Astrocyte of the cerebellum (primary cell): ENCODE data around the gene BCL11A.

Experiments
- DNase-seq: peaks from one replicate; pipeline ENCODE4 v3.0.0-alpha.2; 2011; ENCODE audit warnings: low read depth
- H3K4me3 ChIP-seq: 2 replicates; pipeline ENCODE4 v1.5.1; 2011; ENCODE audit warnings: mild to moderate bottlenecking, low read depth, low read length, moderate library complexity
- in situ Hi-C: cut with HindIII; loops from 2 replicates; pipeline ENCODE4 v1.10.0; 2017; ENCODE audit warnings: low sequenced_read_pairs
- TF ChIP-seq, protein P1 (sequence below): IDR thresholded peaks from 2 replicates; pipeline ENCODE4 v1.5.1; 2012; ENCODE audit warnings: low read length, low read depth, moderate library complexity, mild to moderate bottlenecking; ENCODE audit errors: missing control alignments

The BCL11A gene

GRCh38 chr2:60552078-60552850, 1.2 kb downstream of the BCL11A start:
- no peak for DNase-seq
- TF ChIP-seq, protein P1, sequence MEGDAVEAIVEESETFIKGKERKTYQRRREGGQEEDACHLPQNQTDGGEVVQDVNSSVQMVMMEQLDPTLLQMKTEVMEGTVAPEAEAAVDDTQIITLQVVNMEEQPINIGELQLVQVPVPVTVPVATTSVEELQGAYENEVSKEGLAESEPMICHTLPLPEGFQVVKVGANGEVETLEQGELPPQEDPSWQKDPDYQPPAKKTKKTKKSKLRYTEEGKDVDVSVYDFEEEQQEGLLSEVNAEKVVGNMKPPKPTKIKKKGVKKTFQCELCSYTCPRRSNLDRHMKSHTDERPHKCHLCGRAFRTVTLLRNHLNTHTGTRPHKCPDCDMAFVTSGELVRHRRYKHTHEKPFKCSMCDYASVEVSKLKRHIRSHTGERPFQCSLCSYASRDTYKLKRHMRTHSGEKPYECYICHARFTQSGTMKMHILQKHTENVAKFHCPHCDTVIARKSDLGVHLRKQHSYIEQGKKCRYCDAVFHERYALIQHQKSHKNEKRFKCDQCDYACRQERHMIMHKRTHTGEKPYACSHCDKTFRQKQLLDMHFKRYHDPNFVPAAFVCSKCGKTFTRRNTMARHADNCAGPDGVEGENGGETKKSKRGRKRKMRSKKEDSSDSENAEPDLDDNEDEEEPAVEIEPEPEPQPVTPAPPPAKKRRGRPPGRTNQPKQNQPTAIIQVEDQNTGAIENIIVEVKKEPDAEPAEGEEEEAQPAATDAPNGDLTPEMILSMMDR, result no peak
- in situ Hi-C loops, result no loop called here

GRCh38 chr2:60551240-60552077, 2.0 kb downstream of the BCL11A start:
- TF ChIP-seq, protein P1, result no peak
- H3K4me3 ChIP-seq, result peak overlapping the region; percentile 84
- in situ Hi-C loops, result no loop called here
- DNase-seq, result no peak

More at GRCh38 chr2:60552078-60552850, 1.2 kb downstream of the BCL11A start:
- peak overlapping the region; percentile 84 for H3K4me3 ChIP-seq

DNA sequence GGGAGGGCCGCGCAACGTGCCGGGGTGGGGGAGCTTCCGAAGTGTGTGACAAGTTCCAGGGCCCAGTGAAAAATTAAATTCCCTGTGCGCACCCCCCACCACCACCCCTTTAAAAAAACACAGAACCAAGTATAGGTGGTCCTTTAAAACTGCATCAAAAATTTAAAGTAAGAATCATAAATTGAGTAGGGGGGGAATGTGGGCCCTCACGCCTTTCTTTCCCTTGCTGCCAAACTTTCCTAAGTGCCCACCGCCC, 2.5 kb downstream of the BCL11A start:
- peak overlapping the region; percentile 84 for H3K4me3 ChIP-seq
- TF ChIP-seq, protein P1, result no peak
- in situ Hi-C loops, result no loop called here
- DNase-seq, result no peak

DNA sequence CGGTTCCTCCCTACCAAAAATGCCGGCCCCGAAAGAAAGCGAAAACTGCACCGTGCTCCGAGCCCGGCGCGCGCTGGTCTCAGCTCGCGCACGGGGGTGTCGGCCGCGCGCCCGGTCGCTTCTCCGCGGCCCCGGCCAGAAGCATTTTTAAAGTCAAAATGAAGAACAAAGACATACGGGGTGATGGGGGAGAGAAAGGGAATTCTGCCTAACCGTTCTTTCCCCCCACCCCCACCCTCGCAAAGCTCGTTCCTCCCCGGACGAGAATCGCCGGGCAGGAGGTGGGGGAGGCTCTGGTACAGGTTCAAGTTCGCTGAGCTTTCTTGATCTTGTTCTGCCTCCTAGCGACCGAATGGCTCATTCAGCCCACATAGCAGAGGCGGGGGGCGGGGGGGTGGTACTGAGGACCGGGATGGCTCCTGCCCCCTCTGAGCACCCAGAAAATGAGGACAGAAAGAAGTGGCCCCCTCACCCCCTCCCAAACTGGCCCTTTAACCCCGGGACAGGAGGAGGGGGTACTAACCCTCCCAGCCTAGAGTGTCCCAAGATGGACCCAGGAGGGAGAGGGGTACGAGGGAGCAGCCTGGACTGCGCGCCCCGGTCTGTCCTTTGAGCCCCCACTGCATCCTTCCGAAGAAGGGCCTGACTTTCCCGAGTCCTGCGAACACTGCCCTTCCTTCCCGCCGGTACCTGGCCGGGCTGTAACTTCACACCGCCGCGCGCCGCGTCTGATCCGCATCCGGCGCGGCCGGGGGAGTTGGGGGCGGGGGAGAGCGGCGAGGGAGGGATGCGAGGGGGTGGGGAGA, 3.1 kb downstream of the BCL11A start:
- TF ChIP-seq, protein P1, result peak; percentile 79
- peak; percentile 64 for DNase-seq
- in situ Hi-C loops, result no loop called here
- H3K4me3 ChIP-seq, result peak overlapping the region; percentile 84

DNA sequence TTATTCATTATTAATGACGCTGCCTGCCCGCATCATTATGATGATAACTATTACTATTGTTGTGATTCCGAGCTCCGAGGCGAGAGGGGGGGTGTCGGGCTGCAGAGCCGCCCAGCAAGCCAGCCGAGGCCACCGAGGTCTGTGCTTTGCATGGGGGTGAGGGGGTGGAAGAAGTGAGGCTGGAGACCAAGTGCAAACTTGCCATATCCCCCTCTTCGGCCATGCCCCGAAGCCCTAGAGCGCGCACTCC, 3.6 kb downstream of the BCL11A start:
- in situ Hi-C loops, result no loop called here
- peak overlapping the region; percentile 84 for H3K4me3 ChIP-seq
- TF ChIP-seq, protein P1, result no peak
- DNase-seq, result no peak

GRCh38 chr2:60549238-60549927, 4.1 kb downstream of the BCL11A start:
- in situ Hi-C loops, result no loop called here
- DNase-seq, result no peak
- peak overlapping the region; percentile 84 for H3K4me3 ChIP-seq
- TF ChIP-seq, protein P1, result no peak
